ENCODE data around the gene SRBD1. TPM values are rescaled to one million over a fixed set of nuclear protein-coding genes. Genes with fewer than 3 reads are reported as not detected.

Gene SRBD1
- polyA plus RNA-seq, 2 of the 4 experiments (the other 2 are of a cell fraction) = 11.0 to 13.7 TPM

- Histone ChIP-seq H3K4me1 (peaks cover 28% of the 10 kb centered on the region), H3K4me2 (no peak overlapping the region), H3K27ac (no peak overlapping the region), H3K4me3 (no peak overlapping the region), H3K9me3 (no peaks in the 10 kb centered on the region)
- POLR2A ChIA-PET = no interaction called here
- 91% methylated on average over 2 of the region's 2 CpGs for WGBS (ENCODE audit: missing lambda C conversion rate)
- no peak for TF ChIP-seq CBX8 (IDR thresholded peaks at IDR 0.05)
- TF ChIP-seq NFE2L2 (conservative IDR thresholded peaks at IDR 0.05; ENCODE audit: low read length) = no peak
- TF ChIP-seq GATA3 (IDR thresholded peaks at IDR 0.05; ENCODE audit: borderline replicate concordance) = no peak
- TF ChIP-seq HOXB5 (CRISPR knock-in tag; IDR thresholded peaks at IDR 0.05) = no peak
- TF ChIP-seq PBX3 (IDR thresholded peaks at IDR 0.05) = no peak
- TF ChIP-seq POLR2AphosphoS2 (conservative IDR thresholded peaks at IDR 0.05; ENCODE audit: low read length) = no peak
- no peak for TF ChIP-seq RNF2 (IDR thresholded peaks at IDR 0.05; ENCODE audit: borderline replicate concordance, low read depth)
- TF ChIP-seq KDM5A (IDR thresholded peaks at IDR 0.05) = no peak
- no peak for TF ChIP-seq REST (IDR thresholded peaks at IDR 0.05)
- TF ChIP-seq HES2 (IDR thresholded peaks at IDR 0.05) = no peak
- CTCF ChIA-PET = no interaction called here
- no peak for FAIRE-seq
- DNase-seq (ENCODE audit: low read depth in 1 of 2, low spot score in 1 of 2) = no peak
- ATAC-seq = no peak
Observed at GRCh38 chr2:45436456-45436855, 174.6 kb downstream of the SRBD1 start.

- WGBS (ENCODE audit: missing lambda C conversion rate) = 36% methylated on average over 3 of the region's 3 CpGs
- TF ChIP-seq JUNB (IDR thresholded peaks at IDR 0.05) = no peak
- peak; percentile 68; the same call in 1 of the 2 replicates for TF ChIP-seq GATA3 (IDR thresholded peaks at IDR 0.05; ENCODE audit: borderline replicate concordance)
- H3K27ac ChIP-seq = no peak overlapping the region
- CTCF ChIA-PET = interaction anchor here (1.0 to 1.5 kb wide), 4 partner anchors 9 to 454 kb away, joined by 3 read pairs; no protein-coding TSS in a partner anchor
- H3K9me3 ChIP-seq = no peaks in the 10 kb centered on the region
- FAIRE-seq (no peak), DNase-seq (ENCODE audit: low read depth in 1 of 2, low spot score in 1 of 2) (peak in 1 of 2 experiments; percentile 52), ATAC-seq (peak; percentile 66 to 85)
- peaks cover 28% of the 10 kb centered on the region for H3K4me1 ChIP-seq
- peak overlapping the region; percentile 17; the same call in 1 of the 3 replicates for H3K4me2 ChIP-seq
- no peak overlapping the region for H3K4me3 ChIP-seq
- POLR2A ChIA-PET = no interaction called here
Observed at GRCh38 chr2:45435316-45435715, 175.8 kb downstream of the SRBD1 start.

GRCh38 chr2:45433363-45433762 lies 177.7 kb downstream of the SRBD1 start:
- no peak for ATAC-seq
- no peak for TF ChIP-seq TFCP2L1 (CRISPR knock-in tag; IDR thresholded peaks at IDR 0.05)
- no peak for TF ChIP-seq USF2 (IDR thresholded peaks at IDR 0.05)
- no peak for TF ChIP-seq RNF2 (IDR thresholded peaks at IDR 0.05; ENCODE audit: borderline replicate concordance, low read depth)
- no peak for TF ChIP-seq RAD21 (conservative IDR thresholded peaks at IDR 0.05 in 1 of 2, IDR thresholded peaks at IDR 0.05 in 1 of 2)
- TF ChIP-seq RCOR1 (IDR thresholded peaks at IDR 0.05; ENCODE audit: low read depth, low read length) = no peak
- no peak for TF ChIP-seq CHD4 (IDR thresholded peaks at IDR 0.05; ENCODE audit: borderline replicate concordance)
- no peak for TF ChIP-seq HOXB5 (CRISPR knock-in tag; IDR thresholded peaks at IDR 0.05)
- no peak for TF ChIP-seq POLR2A (IDR thresholded peaks at IDR 0.05; ENCODE audit: low read length)
- TF ChIP-seq BHLHE40 (IDR thresholded peaks at IDR 0.05; ENCODE audit: low read depth, low read length) = no peak
- no peak for TF ChIP-seq MAX (IDR thresholded peaks at IDR 0.05)
- TF ChIP-seq PHF8 (IDR thresholded peaks at IDR 0.05; ENCODE audit: borderline replicate concordance, low read depth) = no peak
- no peak for TF ChIP-seq FOXS1 (CRISPR knock-in tag; IDR thresholded peaks at IDR 0.05)
- no peak for TF ChIP-seq REST (IDR thresholded peaks at IDR 0.05)
- TF ChIP-seq ATOH8 (CRISPR knock-in tag; IDR thresholded peaks at IDR 0.05; ENCODE audit: low read depth) = no peak
- no peak for TF ChIP-seq HES2 (IDR thresholded peaks at IDR 0.05)
- no peak for TF ChIP-seq CEBPB (IDR thresholded peaks at IDR 0.05)
- Histone ChIP-seq H3K9me3 (no peaks in the 10 kb centered on the region), H3K4me1 (peaks cover 11% of the 10 kb centered on the region), H3K27ac (no peak overlapping the region), H3K4me2 (no peak overlapping the region), H3K4me3 (no peak overlapping the region)
- no peak for DNase-seq (ENCODE audit: low read depth in 1 of 2, low spot score in 1 of 2)
- ChIA-PET CTCF (interaction anchor here (0.9 kb wide), 1 partner anchor 191 kb away, joined by 4 read pairs; no protein-coding TSS in a partner anchor), POLR2A (no interaction called here)
- WGBS (ENCODE audit: missing lambda C conversion rate) = 63% methylated on average over 4 of the region's 4 CpGs
- FAIRE-seq = no peak
